Stimulated activated CD4-positive, alpha-beta T cell treated with anti-CD3 and anti-CD28 coated beads, TNF-alpha, amount 100 ng/mL, for 48 hours (primary cell): ENCODE measurements around the gene PRAMEF9.
A peak's percentile ranks its signal among the peaks of the same experiment; 100 is the strongest.
"Not testable (repeated sequence)": the region's sequence is repeated elsewhere in the genome, so short reads cannot be mapped to it uniquely, and the experiment has no call there.

ENCODE experiments used
- DNase-seq, 3 donors: peaks; one replicate each; pipeline ENCODE4 v3.0.0-alpha.2; 2020; ENCODE audit warnings: low read depth in 3 of 3

PRAMEF9 gene

GRCh38 chr1:13171548-13171947 lies at the start of gene PRAMEF9:
TSS of gene PRAMEF9 (plus strand) at chr1:13171848. CDS start at chr1:13175281, 3,433 bp downstream.
- not testable (repeated sequence) for DNase-seq

GRCh38 chr1:13155909-13156308 lies 15.7 kb upstream of the PRAMEF9 start, which contains the start of gene PRAMEF26:
TSS of gene PRAMEF26 (minus strand) at chr1:13156009. CDS start at chr1:13153095, 2,914 bp downstream.
- not testable (repeated sequence) for DNase-seq

- DNase-seq = not testable (repeated sequence)
Observed at GRCh38 chr1:13165531-13165930, 6.1 kb upstream of the PRAMEF9 start, which contains the start of gene HNRNPCL4. TSS of gene HNRNPCL4 (minus strand) at chr1:13165631. CDS start at chr1:13165467, 164 bp downstream.

- not testable (repeated sequence) for DNase-seq
Observed at GRCh38 chr1:13201309-13201708, 29.7 kb downstream of the PRAMEF9 start, which contains the start of gene PRAMEF13. TSS of gene PRAMEF13 (minus strand) at chr1:13201409. CDS start at chr1:13199589, 1,820 bp downstream.

GRCh38 chr1:13208712-13209111 lies 37.1 kb downstream of the PRAMEF9 start:
- not testable (repeated sequence) for DNase-seq

GRCh38 chr1:13216619-13217018 lies 45.0 kb downstream of the PRAMEF9 start:
- not testable (repeated sequence) for DNase-seq

GRCh38 chr1:13219203-13219602 lies 47.6 kb downstream of the PRAMEF9 start:
- not testable (repeated sequence) for DNase-seq

- not testable (repeated sequence) for DNase-seq
Observed at GRCh38 chr1:13222788-13223187, 51.1 kb downstream of the PRAMEF9 start.

- DNase-seq = no peak
Observed at GRCh38 chr1:13224480-13225060, 52.9 kb downstream of the PRAMEF9 start.

- not testable (repeated sequence) for DNase-seq
Observed at GRCh38 chr1:13225675-13226204, 54.1 kb downstream of the PRAMEF9 start, which contains the start of gene PRAMEF18. TSS of gene PRAMEF18 (minus strand) at chr1:13226154. CDS start at chr1:13226106, 48 bp downstream.

- not testable (repeated sequence) for DNase-seq
Observed at GRCh38 chr1:13227271-13228055, 55.8 kb downstream of the PRAMEF9 start.

GRCh38 chr1:13228343-13228781 lies 56.7 kb downstream of the PRAMEF9 start:
- peak in 2 of 3 donors; percentile 27 to 30 for DNase-seq
